HCT116 (cell line): Measurements from ENCODE around the gene HYAL2. TPM values are rescaled to one million over a fixed set of nuclear protein-coding genes. Genes with fewer than 3 reads are reported as not detected.
A peak's percentile ranks its signal among the peaks of the same experiment; 100 is the strongest.

Experiments used
- ATAC-seq: fragments of 200-7000 bp; cut with Tn5 transposase; 2 replicates; pipeline ENCODE4 v1.9.1; 2020; ENCODE audit warnings: mild to moderate bottlenecking, moderate library complexity
- BruUV-seq: library from RNA; stranded (reverse); fragments of 400-500 nt; replicated peaks from 2 replicates; lab custom pipeline; 2021; lab: Mats Ljungman, UMichigan
- CTCF ChIA-PET: fragments of 300-600 bp; sonication (Branson Sonifier 250); formaldehyde crosslinking; loops from one replicate; lab custom pipeline; 2021; ENCODE audit warnings: antibody characterized with exemption; lab: Charles Lee
- POLR2A ChIA-PET: fragments of 300-600, 350-600 bp; sonication (Branson Sonifier 250); formaldehyde crosslinking; loops from one replicate; lab custom pipeline; 2021; ENCODE audit warnings: antibody characterized with exemption; lab: Charles Lee
- RAD21 ChIA-PET, 2 experiments: fragments of 300-600 bp; sonication (Branson Sonifier 250); formaldehyde crosslinking; loops; one replicate each; lab custom pipeline; 2023; ENCODE audit warnings: low total read pairs in 2 of 2; ENCODE audit not compliant: uncharacterized antibody in 2 of 2, unreplicated experiment in 2 of 2, low non-redundant PET in 1 of 2; lab: Charles Lee
- DNase-seq: peaks from one replicate; pipeline ENCODE4 v3.0.0-alpha.2; 2010; ENCODE audit warnings: low read depth, low spot score
- H2AFZ ChIP-seq: fragments of 200-600 bp; shearing (Covaris generic), sonication (generic); 2 replicates; pipeline ENCODE4 v1.6.1; 2017; ENCODE audit warnings: low read depth, mixed run types, mixed read lengths, antibody characterized with exemption, low read length; ENCODE audit not compliant: poor library complexity, severe bottlenecking
- H3K27ac ChIP-seq: 2 replicates; pipeline ENCODE4 v1.5.1; 2012; ENCODE audit warnings: low read depth, low read length
- H3K27me3 ChIP-seq: fragments of 200-600 bp; sonication (generic); 2 replicates; pipeline ENCODE4 v1.6.1; 2016; ENCODE audit warnings: mixed run types, low read length, mixed read lengths; ENCODE audit not compliant: insufficient read depth
- H3K36me3 ChIP-seq, 2 experiments: fragments of 200-500 bp in 1 of 2; fragments of 200-600 bp in 1 of 2; sonication (Bioruptor generic) in 1 of 2; sonication (generic) in 1 of 2; 2 replicates each; pipeline versions ENCODE4 v1.5.1 to v1.6.1; 2014 to 2016; ENCODE audit warnings: low read length in 2 of 2, inconsistent platforms in 1 of 2, mixed read lengths in 1 of 2, mixed run types in 1 of 2; ENCODE audit not compliant: insufficient read depth in 2 of 2, control insufficient read depth in 1 of 2
- H3K4me1 ChIP-seq, 2 experiments: fragments of 200-600 bp in 1 of 2; sonication (generic) in 1 of 2; 2 replicates each; pipeline versions ENCODE4 v1.5.1 to v1.6.1; 2012 to 2017; ENCODE audit warnings: low read length in 2 of 2, inconsistent platforms in 1 of 2, mild to moderate bottlenecking in 1 of 2, mixed read lengths in 1 of 2, mixed run types in 1 of 2, moderate library complexity in 1 of 2; ENCODE audit not compliant: insufficient read depth in 2 of 2, control insufficient read depth in 1 of 2
- H3K4me2 ChIP-seq: fragments of 200-600 bp; sonication (generic); 2 replicates; pipeline ENCODE4 v1.6.1; 2017; ENCODE audit warnings: mixed run types, low read length, mixed read lengths
- H3K4me3 ChIP-seq, 2 experiments: fragments of 200-600 bp in 1 of 2; sonication (generic) in 1 of 2; replicated peaks in 1 of 2; 2 replicates each; pipeline ENCODE4 v1.5.1; 2011 to 2016; ENCODE audit warnings: low read length in 2 of 2, control low read depth in 1 of 2, low read depth in 1 of 2, mild to moderate bottlenecking in 1 of 2, mixed read lengths in 1 of 2, mixed run types in 1 of 2
- H3K79me2 ChIP-seq: fragments of 200-600 bp; sonication (generic); 2 replicates; pipeline ENCODE4 v1.6.1; 2017; ENCODE audit warnings: mild to moderate bottlenecking, mixed run types, low read length, moderate library complexity, mixed read lengths; ENCODE audit not compliant: insufficient read depth
- H3K9ac ChIP-seq: fragments of 200-600 bp; sonication (generic); 2 replicates; pipeline ENCODE4 v1.6.1; 2016; ENCODE audit warnings: low read length, mixed read lengths
- H3K9me2 ChIP-seq: fragments of 200-600 bp; sonication (generic), shearing (Covaris generic); 2 replicates; pipeline ENCODE4 v1.6.1; 2017; ENCODE audit warnings: mixed run types, mild to moderate bottlenecking, moderate library complexity; ENCODE audit not compliant: insufficient read depth
- H3K9me3 ChIP-seq, 2 experiments: fragments of 200-500 bp in 1 of 2; fragments of 200-600 bp in 1 of 2; sonication (Bioruptor generic) in 1 of 2; sonication (generic) in 1 of 2; 2 replicates each; pipeline ENCODE4 v1.6.1; 2014 to 2017; ENCODE audit warnings: low read length in 2 of 2, mixed read lengths in 2 of 2, inconsistent platforms in 1 of 2, low read depth in 1 of 2, mild to moderate bottlenecking in 1 of 2, mixed run types in 1 of 2, moderate library complexity in 1 of 2; ENCODE audit not compliant: control insufficient read depth in 1 of 2, insufficient read depth in 1 of 2
- H4K20me1 ChIP-seq: fragments of 200-600 bp; sonication (generic), shearing (Covaris generic); 2 replicates; pipeline ENCODE4 v1.6.1; 2017; ENCODE audit warnings: mixed run types, mild to moderate bottlenecking, moderate library complexity; ENCODE audit not compliant: insufficient read depth
- CTCF ChIP-seq, 3 experiments: fragments of 200-600 bp in 1 of 3; sonication (generic) in 1 of 3; IDR thresholded peaks in 2 of 3; conservative IDR thresholded peaks in 1 of 3; 2 replicates each; pipeline ENCODE4 v1.5.1; 2012 to 2017; ENCODE audit warnings: low read depth in 2 of 3, low read length in 2 of 3, antibody characterized with exemption in 1 of 3, borderline replicate concordance in 1 of 3, control low read depth in 1 of 3, mild to moderate bottlenecking in 1 of 3, mixed read lengths in 1 of 3, mixed run types in 1 of 3, moderate library complexity in 1 of 3; ENCODE audit not compliant: insufficient read depth in 1 of 3
- MAX ChIP-seq: IDR thresholded peaks from 2 replicates; pipeline ENCODE4 v1.6.1; 2012
- POLR2A ChIP-seq: IDR thresholded peaks from 2 replicates; pipeline ENCODE4 v1.7.0; 2011; ENCODE audit warnings: borderline replicate concordance; ENCODE audit not compliant: insufficient read depth, insufficient read length; ENCODE audit errors: extremely low read depth
- POLR2AphosphoS5 ChIP-seq: IDR thresholded peaks from 2 replicates; pipeline ENCODE4 v1.6.1; 2011; ENCODE audit warnings: mild to moderate bottlenecking, low read depth, low read length, moderate library complexity
- SRF ChIP-seq: IDR thresholded peaks from 2 replicates; pipeline ENCODE4 v1.6.1; 2012; ENCODE audit warnings: low read depth
- TCF7L2 ChIP-seq: IDR thresholded peaks from 2 replicates; pipeline ENCODE4 v1.7.0; 2011; ENCODE audit warnings: borderline replicate concordance, inconsistent platforms; ENCODE audit not compliant: insufficient read depth, insufficient read length; ENCODE audit errors: extremely low read depth
- ZFX ChIP-seq: fragments of 450-650 bp; IDR thresholded peaks from 2 replicates; pipeline ENCODE4 v1.6.1; 2017
- intact Hi-C: fragments of 100-400 bp; cut with micrococcal nuclease; formaldehyde crosslinking; loops from 2 replicates; pipeline ENCODE4 v1.10.0; 2022
- total RNA-seq: library from RNA; stranded (reverse); gene quantifications from one replicate; pipeline ENCODE4 v1.2.1, GENCODE V29; 2021; ENCODE audit not compliant: unreplicated experiment

The HYAL2 gene
- total RNA-seq, 1 experiment from 2014 or later, result 42.2 TPM

GRCh38 chr3:50321336-50322114, 1.0 kb downstream of the HYAL2 start:
- Histone ChIP-seq H3K4me1 (peaks cover 49 to 76% of the 10 kb centered on the region in 2 experiments), H3K9me2 (no peaks in the 10 kb centered on the region), H3K4me3 (peak overlapping the region; percentile 64 to 92), H3K79me2 (peaks cover 48% of the 10 kb centered on the region)
- ATAC-seq, result peak; percentile 66
- POLR2A ChIA-PET, result interaction anchor here (0.6 to 1.9 kb wide), 4 partner anchors 22 to 1108 kb away, joined by 3 to 4 read pairs (median 4); partner anchors contain the start of genes HYAL3, IFRD2 and NAA80
- TF ChIP-seq POLR2AphosphoS5, result peak; percentile 80
- no peak for TF ChIP-seq MAX
- TF ChIP-seq TCF7L2, result peak; percentile 64
- TF ChIP-seq ZFX, result peak; percentile 78
- peak in 2 of 3 experiments; percentile 70 to 71; a peak in 4 of 6 replicates for TF ChIP-seq CTCF (IDR thresholded peaks at IDR 0.05 in 2 of 3, conservative IDR thresholded peaks at IDR 0.05 in 1 of 3; ENCODE audit: borderline replicate concordance in 1 of 3, insufficient read depth in 1 of 3, low read depth in 2 of 3, low read length in 2 of 3)
- TF ChIP-seq SRF, result no peak
- TF ChIP-seq POLR2A, result peak; percentile 79
- TF ChIP-seq, all 23 proteins: peak for 5
- Histone ChIP-seq H3K4me2 (peak overlapping the region; percentile 92), H3K27me3 (no peaks in the 10 kb centered on the region), H4K20me1 (no peaks in the 10 kb centered on the region), H3K27ac (peak overlapping the region; percentile 93), H3K9ac (peak overlapping the region; percentile 88), H3K36me3 (peaks cover 9 to 29% of the 10 kb centered on the region in 2 experiments; a peak in 2 of 4 replicates), H3K9me3 (no peaks in the 10 kb centered on the region), H2AFZ (no peak overlapping the region)
- peak; percentile 84 for DNase-seq
- intact Hi-C loops, result no loop called here
- ChIA-PET CTCF (interaction anchor here (0.6 to 1.4 kb wide), 12 partner anchors 15 to 1291 kb away, joined by 3 to 11 read pairs (median 4); partner anchors contain the start of genes HYAL1, HYAL3, IFRD2 and NAA80), RAD21 (interaction anchor here (0.7 to 1.7 kb wide), 3 partner anchors 22 to 61 kb away, joined by 4 to 5 read pairs (median 4); partner anchors contain the start of genes HYAL3 (in 1 of the 2), IFRD2 (in 1 of the 2) and NAA80 (in 1 of the 2))
- no TSS peak for BruUV-seq
